IMR-90 (cell line): Measurements from ENCODE around the gene MINAR1. TPM values are rescaled to one million over a fixed set of nuclear protein-coding genes. Genes with fewer than 3 reads are reported as not detected.

Experiments
- ATAC-seq: fragments of 200-7000 bp; cut with Tn5 transposase; 2 replicates; pipeline ENCODE4 v1.9.1; 2020; ENCODE audit warnings: low read depth, mild to moderate bottlenecking, moderate library complexity
- BruUV-seq: library from RNA; stranded (reverse); fragments of 400-500 nt; replicated peaks from 2 replicates; lab custom pipeline; 2021; lab: Mats Ljungman, UMichigan
- CTCF ChIA-PET: fragments of 300-600 bp; formaldehyde crosslinking; extraction: SDS; loops from one replicate; lab custom pipeline; 2021; ENCODE audit warnings: antibody characterized with exemption; lab: Yijun Ruan, JAX
- POLR2A ChIA-PET: fragments of 300-600 bp; sonication (Branson Sonifier 250); formaldehyde crosslinking; loops from one replicate; lab custom pipeline; 2022; ENCODE audit warnings: antibody characterized with exemption; ENCODE audit not compliant: unreplicated experiment; lab: Charles Lee
- DNase-seq: peaks from one replicate; pipeline ENCODE4 v3.0.0; 2013
- H2AFZ ChIP-seq: replicated peaks from 2 replicates; pipeline ENCODE3; 2013; ENCODE audit warnings: low read length, mild to moderate bottlenecking; ENCODE audit not compliant: poor library complexity
- H2AK5ac ChIP-seq: 2 replicates; pipeline ENCODE4 v1.6.1; 2013; ENCODE audit warnings: low read depth, low read length, inconsistent platforms
- H2AK9ac ChIP-seq: replicated peaks from 2 replicates; pipeline ENCODE3; 2013; ENCODE audit warnings: mild to moderate bottlenecking, low read depth, low read length, moderate library complexity; ENCODE audit not compliant: poor library complexity
- H2BK120ac ChIP-seq: 2 replicates; pipeline ENCODE4 v1.6.1; 2013; ENCODE audit warnings: low read depth, low read length, inconsistent platforms
- H2BK15ac ChIP-seq: 3 replicates; pipeline ENCODE4 v1.6.1; 2013; ENCODE audit warnings: low read depth, low read length, inconsistent platforms
- H2BK20ac ChIP-seq: 2 replicates; pipeline ENCODE4 v1.6.1; 2013; ENCODE audit warnings: low read depth, mild to moderate bottlenecking, inconsistent platforms, low read length, moderate library complexity
- H2BK5ac ChIP-seq: 2 replicates; pipeline ENCODE4 v1.6.1; 2013; ENCODE audit warnings: mild to moderate bottlenecking, low read depth, low read length, inconsistent platforms; ENCODE audit not compliant: poor library complexity, severe bottlenecking
- H3K14ac ChIP-seq: replicated peaks from 2 replicates; pipeline ENCODE4 v1.6.1; 2013; ENCODE audit warnings: low read depth, low read length, inconsistent platforms
- H3K18ac ChIP-seq: 2 replicates; pipeline ENCODE4 v1.6.1; 2013; ENCODE audit warnings: low read depth, low read length, control low read depth
- H3K23ac ChIP-seq: 2 replicates; pipeline ENCODE4 v1.6.1; 2013; ENCODE audit warnings: low read depth, low read length, inconsistent platforms
- H3K27ac ChIP-seq: 2 replicates; pipeline ENCODE4 v1.5.1; 2013; ENCODE audit warnings: mild to moderate bottlenecking, control low read depth, low read length; ENCODE audit not compliant: insufficient read depth
- H3K27me3 ChIP-seq: 2 replicates; pipeline ENCODE4 v1.6.1; 2013; ENCODE audit warnings: low read length; ENCODE audit not compliant: control insufficient read depth, insufficient read depth
- H3K36me3 ChIP-seq: 2 replicates; pipeline ENCODE4 v1.6.1; 2013; ENCODE audit warnings: low read length, mixed read lengths; ENCODE audit not compliant: control insufficient read depth, insufficient read depth
- H3K4ac ChIP-seq: 2 replicates; pipeline ENCODE4 v1.6.1; 2013; ENCODE audit warnings: low read depth, low read length, inconsistent platforms
- H3K4me1 ChIP-seq: 2 replicates; pipeline ENCODE4 v1.6.1; 2013; ENCODE audit warnings: low read length, mixed read lengths; ENCODE audit not compliant: control insufficient read depth, insufficient read depth
- H3K4me2 ChIP-seq: 2 replicates; pipeline ENCODE4 v1.6.1; 2013; ENCODE audit warnings: low read depth, mild to moderate bottlenecking, control low read depth, low read length, moderate library complexity
- H3K4me3 ChIP-seq: 2 replicates; pipeline ENCODE4 v1.5.1; 2013; ENCODE audit warnings: low read depth, mild to moderate bottlenecking, control low read depth, low read length, moderate library complexity; ENCODE audit not compliant: insufficient read depth
- H3K56ac ChIP-seq: 2 replicates; pipeline ENCODE4 v1.6.1; 2013; ENCODE audit warnings: low read length, inconsistent platforms; ENCODE audit not compliant: insufficient read depth; ENCODE audit errors: extremely low read depth
- H3K79me1 ChIP-seq, 2 experiments: 2 replicates each; pipeline ENCODE4 v1.6.1; 2013; ENCODE audit warnings: low read length in 2 of 2, inconsistent platforms in 1 of 2, low read depth in 1 of 2
- H3K9ac ChIP-seq: 2 replicates; pipeline ENCODE4 v1.6.1; 2013; ENCODE audit warnings: low read depth, low read length, control low read depth
- H3K9me1 ChIP-seq: 2 replicates; pipeline ENCODE4 v1.6.1; 2013; ENCODE audit warnings: low read length, inconsistent platforms; ENCODE audit not compliant: insufficient read depth
- H3K9me3 ChIP-seq: 2 replicates; pipeline ENCODE4 v1.6.1; 2013; ENCODE audit warnings: low read length; ENCODE audit not compliant: control insufficient read depth, insufficient read depth
- H4K20me1 ChIP-seq: 2 replicates; pipeline ENCODE4 v1.6.1; 2013; ENCODE audit warnings: low read length, inconsistent platforms; ENCODE audit not compliant: insufficient read depth
- H4K5ac ChIP-seq: 2 replicates; pipeline ENCODE4 v1.6.1; 2013; ENCODE audit warnings: mild to moderate bottlenecking, low read depth, low read length, control low read depth
- H4K8ac ChIP-seq, 2 experiments: 2 replicates each; pipeline ENCODE4 v1.6.1; 2013; ENCODE audit warnings: low read depth in 2 of 2, low read length in 2 of 2, control low read depth in 1 of 2, inconsistent platforms in 1 of 2
- H4K91ac ChIP-seq: 2 replicates; pipeline ENCODE4 v1.6.1; 2013; ENCODE audit warnings: low read depth, low read length, inconsistent platforms; ENCODE audit not compliant: insufficient read depth
- BHLHE40 ChIP-seq: fragments of 150-350 bp; IDR thresholded peaks from 2 replicates; pipeline ENCODE4 v1.6.1; 2016; ENCODE audit warnings: mild to moderate bottlenecking, low read depth, low read length
- CHD1 ChIP-seq: IDR thresholded peaks from 2 replicates; pipeline ENCODE4 v1.6.1; 2012; ENCODE audit warnings: low read depth, low read length, improper control_type of control experiment
- CTCF ChIP-seq: conservative IDR thresholded peaks from 2 replicates; pipeline ENCODE4 v1.5.1; 2012; ENCODE audit warnings: mild to moderate bottlenecking, low read depth, low read length, improper control_type of control experiment
- MXI1 ChIP-seq: IDR thresholded peaks from 2 replicates; pipeline ENCODE4 v1.6.1; 2012; ENCODE audit warnings: low read depth, mild to moderate bottlenecking, low read length, moderate library complexity, borderline replicate concordance
- NFE2L2 ChIP-seq: fragments of 150-350 bp; IDR thresholded peaks from 2 replicates; pipeline ENCODE4 v1.6.1; 2016; ENCODE audit warnings: low read depth, mild to moderate bottlenecking, low read length
- RFX5 ChIP-seq: IDR thresholded peaks from 2 replicates; pipeline ENCODE4 v1.8.0; 2012; ENCODE audit warnings: low read depth, mild to moderate bottlenecking, low read length, moderate library complexity
- SMC3 ChIP-seq: fragments of 150-350 bp; IDR thresholded peaks from 2 replicates; pipeline ENCODE4 v1.6.1; 2016; ENCODE audit warnings: low read depth, mild to moderate bottlenecking, antibody characterized with exemption, low read length, moderate library complexity
- USF2 ChIP-seq: fragments of 150-350 bp; IDR thresholded peaks from 2 replicates; pipeline ENCODE4 v1.6.1; 2017; ENCODE audit warnings: mild to moderate bottlenecking, antibody characterized with exemption, low read length, low read depth
- WGBS, 2 experiments: methylation state at CpG; one replicate each; pipeline versions ENCODE4 v1.1.5 to v1.1.7; 2013; ENCODE audit warnings: missing lambda C conversion rate in 2 of 2; ENCODE audit not compliant: insufficient read length in 1 of 2; ENCODE audit errors: extremely low coverage in 2 of 2; 5-methylcytosine and 5-hydroxymethylcytosine counted together
- dilution Hi-C: fragments of 300-500 bp; cut with HindIII; formaldehyde crosslinking; loops from one replicate; pipeline ENCODE4 v1.14.3; 2018; ENCODE audit warnings: low sequenced_read_pairs; ENCODE audit not compliant: unreplicated experiment
- in situ Hi-C: fragments of 300-500 bp; cut with MboI; formaldehyde crosslinking; loops from 3 replicates; pipeline ENCODE4 v1.14.3; 2019; ENCODE audit warnings: low sequenced_read_pairs, inconsistent platforms, mixed read lengths
- intact Hi-C: fragments of 100-400 bp; cut with micrococcal nuclease; formaldehyde crosslinking; loops from 2 replicates; pipeline ENCODE4 v1.10.0; 2022
- polyA plus RNA-seq, 3 experiments: library from polyadenylated mRNA; depleted of rRNA; stranded (reverse); fragments of >200 nt; gene quantifications; 2 replicates each; pipeline ENCODE4 v1.2.3, GENCODE V29; 2012; ENCODE audit warnings: low replicate concordance in 1 of 3
- total RNA-seq: library from RNA; depleted of rRNA; stranded (reverse); fragments of >200 nt; gene quantifications from 2 replicates; pipeline ENCODE4 v1.2.3, GENCODE V29; 2012

The MINAR1 gene
- total and polyA plus RNA-seq, 2 of the 4 experiments (the other 2 are of a cell fraction): 0.65 to 1.6 TPM

GRCh38 chr15:79463781-79464270, 31.7 kb downstream of the MINAR1 start:
- H4K8ac ChIP-seq: no peak overlapping the region
- no peak overlapping the region for H3K27ac ChIP-seq
- H3K9me3 ChIP-seq: no peaks in the 10 kb centered on the region
- CTCF ChIA-PET: interaction anchor here (1.5 kb wide), 1 partner anchor 14 kb away, joined by 4 read pairs; no protein-coding TSS in a partner anchor
- H3K23ac ChIP-seq: no peak overlapping the region
- H2AFZ ChIP-seq: no peak overlapping the region
- H2BK5ac ChIP-seq: no peak overlapping the region
- H2AK5ac ChIP-seq: no peak overlapping the region
- no peak overlapping the region for H2BK120ac ChIP-seq
- no peak overlapping the region for H3K56ac ChIP-seq
- H3K9ac ChIP-seq: no peak overlapping the region
- H3K14ac ChIP-seq: no peak overlapping the region
- H3K9me1 ChIP-seq: no peaks in the 10 kb centered on the region
- no peak overlapping the region for H3K4me2 ChIP-seq
- H3K36me3 ChIP-seq: no peaks in the 10 kb centered on the region
- no peaks in the 10 kb centered on the region for H4K20me1 ChIP-seq
- H2AK9ac ChIP-seq: no peak overlapping the region
- H2BK15ac ChIP-seq: no peak overlapping the region
- H3K4me1 ChIP-seq: no peaks in the 10 kb centered on the region
- DNase-seq (no peak), ATAC-seq (no peak)
- H3K4me3 ChIP-seq: no peak overlapping the region
- BruUV-seq: no TSS peak
- no peak overlapping the region for H3K18ac ChIP-seq
- no peaks in the 10 kb centered on the region for H3K27me3 ChIP-seq
- intact Hi-C loops: no loop called here
- in situ Hi-C loops: no loop called here
- no peak for TF ChIP-seq SMC3
- TF ChIP-seq MXI1: no peak
- TF ChIP-seq USF2: no peak
- TF ChIP-seq BHLHE40: no peak
- no peak for TF ChIP-seq CHD1
- TF ChIP-seq NFE2L2: no peak
- TF ChIP-seq CTCF: no peak
- TF ChIP-seq RFX5: no peak
- dilution Hi-C loops: no loop called here
- 81% methylated on average over 3 of the region's 4 CpGs; no CpG with 5 or more reads in 1 of the 2 experiments for WGBS, 2 experiments
- no peak overlapping the region for H3K4ac ChIP-seq
- no peak overlapping the region for H4K91ac ChIP-seq
- POLR2A ChIA-PET: no interaction called here
- H4K5ac ChIP-seq: no peak overlapping the region
- H3K79me1 ChIP-seq: no peaks in the 10 kb centered on the region
- H2BK20ac ChIP-seq: no peak overlapping the region
